Measurements from ENCODE around the gene GCDH. TPM values are rescaled to one million over a fixed set of nuclear protein-coding genes. Genes with fewer than 3 reads are reported as not detected.

The GCDH gene
- polyA plus RNA-seq, 2 donors: 14.3 to 21.0 TPM

GRCh38 chr19:12859546-12859945, 31.4 kb upstream of the GCDH start:
- WGBS, 2 donors: 59 to 63% methylated on average over 7 of the region's 7 CpGs
- H3K4me3 ChIP-seq (ENCODE audit: low read depth in 1 of 2, low read length in 2 of 2): no peak overlapping the region

DNA sequence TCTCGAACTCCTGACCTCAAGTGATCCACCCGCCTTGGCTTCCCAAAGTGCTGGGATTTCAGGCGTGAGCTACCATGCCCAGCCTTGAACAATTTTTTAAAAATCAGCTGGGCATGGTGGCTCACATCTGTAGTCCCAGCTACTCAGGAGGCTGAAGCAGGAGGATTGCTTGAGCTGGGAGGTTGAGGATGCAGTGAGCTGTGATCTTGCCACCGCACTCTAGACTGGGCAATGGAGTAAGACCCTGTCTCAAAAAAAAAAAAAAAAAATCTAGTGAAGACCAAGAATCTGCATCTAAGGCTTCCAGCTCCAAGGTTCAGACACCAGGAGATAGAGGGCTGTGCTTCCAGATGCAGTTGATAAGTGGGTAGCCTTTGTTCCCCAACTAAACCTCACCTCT, 26.8 kb upstream of the GCDH start:
- Histone ChIP-seq H3K9me3 (ENCODE audit: control insufficient read depth in 2 of 2, insufficient read depth in 1 of 2, low read depth in 1 of 2, low read length in 1 of 2) (no peaks in the 10 kb centered on the region), H3K27ac (ENCODE audit: low read depth in 2 of 2, low read length in 1 of 2) (no peak overlapping the region), H3K4me3 (ENCODE audit: low read depth in 1 of 2, low read length in 2 of 2) (no peak overlapping the region), H3K27me3 (ENCODE audit: control insufficient read depth in 1 of 2, insufficient read depth in 2 of 2, low read length in 2 of 2) (no peaks in the 10 kb centered on the region), H3K4me1 (ENCODE audit: control insufficient read depth in 2 of 2, insufficient read depth in 2 of 2, low read length in 1 of 2) (peaks cover 5 to 6% of the 10 kb centered on the region in 2 donors), H3K36me3 (ENCODE audit: control insufficient read depth in 2 of 2, insufficient read depth in 2 of 2, low read length in 1 of 2) (no peaks in the 10 kb centered on the region)
- WGBS, 2 donors: 93 to 95% methylated on average over 4 of the region's 4 CpGs

More at GRCh38 chr19:12859546-12859945, 31.4 kb upstream of the GCDH start:
- H3K36me3 ChIP-seq (ENCODE audit: control insufficient read depth in 2 of 2, insufficient read depth in 2 of 2, low read length in 1 of 2): no peaks in the 10 kb centered on the region
- peaks cover 0 to 2% of the 10 kb centered on the region in 2 donors for H3K27me3 ChIP-seq (ENCODE audit: control insufficient read depth in 1 of 2, insufficient read depth in 2 of 2, low read length in 2 of 2)
- peaks cover 0 to 4% of the 10 kb centered on the region in 2 donors for H3K9me3 ChIP-seq (ENCODE audit: control insufficient read depth in 2 of 2, insufficient read depth in 1 of 2, low read depth in 1 of 2, low read length in 1 of 2)
- H3K4me1 ChIP-seq (ENCODE audit: control insufficient read depth in 2 of 2, insufficient read depth in 2 of 2, low read length in 1 of 2): no peaks in the 10 kb centered on the region
- no peak overlapping the region for H3K27ac ChIP-seq (ENCODE audit: low read depth in 2 of 2, low read length in 1 of 2)

- H3K27ac ChIP-seq (ENCODE audit: low read depth in 2 of 2, low read length in 1 of 2): no peak overlapping the region
- WGBS, 2 donors: 85 to 86% methylated on average over 34 of the region's 34 CpGs
- no peaks in the 10 kb centered on the region for H3K9me3 ChIP-seq (ENCODE audit: control insufficient read depth in 2 of 2, insufficient read depth in 1 of 2, low read depth in 1 of 2, low read length in 1 of 2)
- no peaks in the 10 kb centered on the region for H3K36me3 ChIP-seq (ENCODE audit: control insufficient read depth in 2 of 2, insufficient read depth in 2 of 2, low read length in 1 of 2)
- H3K27me3 ChIP-seq (ENCODE audit: control insufficient read depth in 1 of 2, insufficient read depth in 2 of 2, low read length in 2 of 2): no peaks in the 10 kb centered on the region
- H3K4me3 ChIP-seq (ENCODE audit: low read depth in 1 of 2, low read length in 2 of 2): no peak overlapping the region
- H3K4me1 ChIP-seq (ENCODE audit: control insufficient read depth in 2 of 2, insufficient read depth in 2 of 2, low read length in 1 of 2): peaks cover 5 to 6% of the 10 kb centered on the region in 2 donors
Measured at GRCh38 chr19:12864721-12865715, 25.9 kb upstream of the GCDH start.

GRCh38 chr19:12865746-12866415, 25.1 kb upstream of the GCDH start:
- no peaks in the 10 kb centered on the region for H3K27me3 ChIP-seq (ENCODE audit: control insufficient read depth in 1 of 2, insufficient read depth in 2 of 2, low read length in 2 of 2)
- 85 to 86% methylated on average over 19 of the region's 19 CpGs for WGBS, 2 donors

GRCh38 chr19:12866416-12867119, 24.4 kb upstream of the GCDH start:
- H3K27me3 ChIP-seq (ENCODE audit: control insufficient read depth in 1 of 2, insufficient read depth in 2 of 2, low read length in 2 of 2): no peaks in the 10 kb centered on the region
- peaks cover 5 to 6% of the 10 kb centered on the region in 2 donors for H3K4me1 ChIP-seq (ENCODE audit: control insufficient read depth in 2 of 2, insufficient read depth in 2 of 2, low read length in 1 of 2)
- no peak overlapping the region for H3K27ac ChIP-seq (ENCODE audit: low read depth in 2 of 2, low read length in 1 of 2)
- 81 to 82% methylated on average over 29 of the region's 29 CpGs for WGBS, 2 donors
- H3K4me3 ChIP-seq (ENCODE audit: low read depth in 1 of 2, low read length in 2 of 2): no peak overlapping the region
- no peaks in the 10 kb centered on the region for H3K9me3 ChIP-seq (ENCODE audit: control insufficient read depth in 2 of 2, insufficient read depth in 1 of 2, low read depth in 1 of 2, low read length in 1 of 2)
- H3K36me3 ChIP-seq (ENCODE audit: control insufficient read depth in 2 of 2, insufficient read depth in 2 of 2, low read length in 1 of 2): no peaks in the 10 kb centered on the region

More at GRCh38 chr19:12865746-12866415, 25.1 kb upstream of the GCDH start:
- Histone ChIP-seq H3K9me3 (ENCODE audit: control insufficient read depth in 2 of 2, insufficient read depth in 1 of 2, low read depth in 1 of 2, low read length in 1 of 2) (no peaks in the 10 kb centered on the region), H3K27ac (ENCODE audit: low read depth in 2 of 2, low read length in 1 of 2) (no peak overlapping the region), H3K4me3 (ENCODE audit: low read depth in 1 of 2, low read length in 2 of 2) (no peak overlapping the region), H3K4me1 (ENCODE audit: control insufficient read depth in 2 of 2, insufficient read depth in 2 of 2, low read length in 1 of 2) (peaks cover 5 to 6% of the 10 kb centered on the region in 2 donors), H3K36me3 (ENCODE audit: control insufficient read depth in 2 of 2, insufficient read depth in 2 of 2, low read length in 1 of 2) (no peaks in the 10 kb centered on the region)

DNA sequence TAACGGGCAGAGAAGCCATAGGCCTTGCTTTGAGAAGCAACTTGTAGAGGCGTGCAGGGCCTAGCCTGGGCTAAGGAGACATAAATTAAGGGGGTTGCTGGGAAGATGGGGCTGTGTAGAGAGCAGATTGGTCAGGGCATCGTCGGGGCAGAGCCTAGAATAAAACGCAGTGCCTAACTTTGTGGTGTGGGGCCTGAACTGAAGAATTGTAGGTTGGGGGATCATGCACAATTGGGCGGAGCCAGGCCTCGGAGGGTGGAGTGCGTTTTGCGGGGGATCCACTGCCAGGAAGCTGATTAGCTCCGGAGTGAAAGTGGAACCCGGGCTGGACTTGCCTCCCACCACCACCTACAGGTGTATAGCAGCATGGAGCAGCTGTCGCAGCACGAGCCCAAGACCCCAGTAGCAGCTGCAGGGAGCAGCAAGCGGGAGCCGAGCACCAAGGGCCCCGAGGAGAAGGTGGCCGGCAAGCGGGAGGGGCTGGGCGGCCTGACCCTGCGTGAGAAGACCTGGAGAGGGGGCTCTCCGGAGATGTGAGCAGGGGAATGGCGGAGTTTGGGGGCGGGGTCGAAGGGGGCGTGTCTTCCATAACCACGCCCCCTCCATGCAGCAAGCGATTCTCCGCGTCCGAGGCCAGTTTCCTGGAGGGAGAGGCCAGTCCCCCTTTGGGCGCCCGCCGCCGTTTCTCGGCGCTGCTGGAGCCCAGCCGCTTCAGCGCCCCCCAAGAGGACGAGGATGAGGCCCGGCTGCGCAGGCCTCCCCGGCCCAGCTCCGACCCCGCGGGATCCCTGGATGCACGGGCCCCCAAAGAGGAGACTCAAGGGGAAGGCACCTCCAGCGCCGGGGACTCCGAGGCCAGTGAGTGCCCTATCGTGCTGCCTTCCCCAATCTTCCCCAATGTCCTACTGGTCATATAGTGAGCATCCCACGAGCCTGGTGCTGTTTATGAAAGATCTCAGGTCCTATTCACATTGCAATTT, 23.6 kb upstream of the GCDH start:
- Histone ChIP-seq H3K36me3 (ENCODE audit: control insufficient read depth in 2 of 2, insufficient read depth in 2 of 2, low read length in 1 of 2) (no peaks in the 10 kb centered on the region), H3K4me3 (ENCODE audit: low read depth in 1 of 2, low read length in 2 of 2) (peak overlapping the region; percentile 11 to 29), H3K27ac (ENCODE audit: low read depth in 2 of 2, low read length in 1 of 2) (no peak overlapping the region), H3K27me3 (ENCODE audit: control insufficient read depth in 1 of 2, insufficient read depth in 2 of 2, low read length in 2 of 2) (no peaks in the 10 kb centered on the region), H3K9me3 (ENCODE audit: control insufficient read depth in 2 of 2, insufficient read depth in 1 of 2, low read depth in 1 of 2, low read length in 1 of 2) (no peaks in the 10 kb centered on the region), H3K4me1 (ENCODE audit: control insufficient read depth in 2 of 2, insufficient read depth in 2 of 2, low read length in 1 of 2) (peaks cover 5 to 6% of the 10 kb centered on the region in 2 donors)
- WGBS, 2 donors: 9 to 10% methylated on average over 44 to 51 of the region's 51 CpGs

DNA sequence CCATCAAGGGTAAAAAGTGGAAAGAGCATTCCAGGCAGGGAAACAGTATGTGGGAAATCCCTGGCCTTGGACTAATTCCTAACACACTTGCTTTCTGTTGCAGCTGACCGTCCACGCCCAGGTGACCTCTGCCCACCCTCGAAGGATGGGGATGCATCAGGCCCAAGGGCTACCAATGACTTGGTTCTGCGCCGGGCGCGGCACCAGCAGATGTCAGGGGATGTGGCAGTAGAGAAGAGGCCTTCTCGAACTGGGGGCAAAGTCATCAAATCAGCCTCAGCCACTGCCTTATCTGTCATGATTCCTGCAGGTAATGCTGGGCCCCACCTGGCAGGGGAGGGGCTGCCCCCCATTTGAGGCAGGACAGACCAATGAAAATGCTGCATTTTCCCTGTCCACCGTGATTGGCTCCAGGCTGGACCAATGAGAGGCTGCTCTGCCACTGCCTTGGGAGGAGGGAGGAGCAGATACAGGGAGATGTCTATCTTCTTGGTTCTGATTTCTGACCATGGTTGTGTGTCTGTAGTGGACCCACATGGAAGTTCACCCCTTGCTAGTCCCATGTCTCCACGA, 22.3 kb upstream of the GCDH start:
- 91 to 96% methylated on average over 10 of the region's 10 CpGs for WGBS, 2 donors
- no peaks in the 10 kb centered on the region for H3K9me3 ChIP-seq (ENCODE audit: control insufficient read depth in 2 of 2, insufficient read depth in 1 of 2, low read depth in 1 of 2, low read length in 1 of 2)

GRCh38 chr19:12871681-12872080, 19.3 kb upstream of the GCDH start:
- Histone ChIP-seq H3K27ac (ENCODE audit: low read depth in 2 of 2, low read length in 1 of 2) (no peak overlapping the region), H3K4me1 (ENCODE audit: control insufficient read depth in 2 of 2, insufficient read depth in 2 of 2, low read length in 1 of 2) (peaks cover 10 to 13% of the 10 kb centered on the region in 2 donors), H3K9me3 (ENCODE audit: control insufficient read depth in 2 of 2, insufficient read depth in 1 of 2, low read depth in 1 of 2, low read length in 1 of 2) (no peaks in the 10 kb centered on the region), H3K36me3 (ENCODE audit: control insufficient read depth in 2 of 2, insufficient read depth in 2 of 2, low read length in 1 of 2) (peaks cover 0 to 3% of the 10 kb centered on the region in 2 donors), H3K4me3 (ENCODE audit: low read depth in 1 of 2, low read length in 2 of 2) (no peak overlapping the region), H3K27me3 (ENCODE audit: control insufficient read depth in 1 of 2, insufficient read depth in 2 of 2, low read length in 2 of 2) (no peaks in the 10 kb centered on the region)
- 73 to 75% methylated on average over 3 of the region's 3 CpGs for WGBS, 2 donors

More for the DNA sequence above, 22.3 kb upstream of the GCDH start:
- Histone ChIP-seq H3K36me3 (ENCODE audit: control insufficient read depth in 2 of 2, insufficient read depth in 2 of 2, low read length in 1 of 2) (no peaks in the 10 kb centered on the region), H3K27ac (ENCODE audit: low read depth in 2 of 2, low read length in 1 of 2) (no peak overlapping the region), H3K4me1 (ENCODE audit: control insufficient read depth in 2 of 2, insufficient read depth in 2 of 2, low read length in 1 of 2) (peaks cover 9 to 10% of the 10 kb centered on the region in 2 donors), H3K27me3 (ENCODE audit: control insufficient read depth in 1 of 2, insufficient read depth in 2 of 2, low read length in 2 of 2) (no peaks in the 10 kb centered on the region), H3K4me3 (ENCODE audit: low read depth in 1 of 2, low read length in 2 of 2) (no peak overlapping the region)
